Cardiac fibroblast (primary cell): Measurements from ENCODE around the gene NOS3.

ENCODE experiments used
- DNase-seq, 2 donors: peaks; one replicate each; pipeline versions ENCODE4 v3.0.0 to v3.0.0-alpha.2; 2010; ENCODE audit warnings: low read depth in 2 of 2
- H3K4me3 ChIP-seq, 2 donors: replicated peaks in 1 of 2; 1 replicate in 1 of 2; 2 replicates in 1 of 2; pipeline ENCODE4 v1.5.1; 2011; ENCODE audit warnings: low read depth in 2 of 2, low read length in 2 of 2, mild to moderate bottlenecking in 2 of 2, moderate library complexity in 1 of 2
- TF ChIP-seq, protein P1 (sequence below): IDR thresholded peaks from one replicate; pipeline ENCODE4 v1.5.1; 2011; ENCODE audit warnings: low read depth, mild to moderate bottlenecking, low read length, inconsistent platforms

Gene NOS3

DNA sequence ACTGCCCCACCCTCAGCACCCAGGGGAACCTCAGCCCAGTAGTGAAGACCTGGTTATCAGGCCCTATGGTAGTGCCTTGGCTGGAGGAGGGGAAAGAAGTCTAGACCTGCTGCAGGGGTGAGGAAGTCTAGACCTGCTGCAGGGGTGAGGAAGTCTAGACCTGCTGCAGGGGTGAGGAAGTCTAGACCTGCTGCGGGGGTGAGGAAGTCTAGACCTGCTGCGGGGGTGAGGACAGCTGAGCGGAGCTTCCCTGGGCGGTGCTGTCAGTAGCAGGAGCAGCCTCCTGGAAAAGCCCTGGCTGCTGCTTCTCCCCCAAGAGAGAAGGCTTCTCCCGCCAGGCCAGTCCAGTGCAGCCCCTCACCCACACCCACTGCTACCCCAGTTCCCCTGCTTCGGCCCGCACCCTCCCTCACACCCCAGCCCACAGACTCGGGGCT, 6.3 kb downstream of the NOS3 start:
- DNase-seq, result no peak
- TF ChIP-seq, protein P1, sequence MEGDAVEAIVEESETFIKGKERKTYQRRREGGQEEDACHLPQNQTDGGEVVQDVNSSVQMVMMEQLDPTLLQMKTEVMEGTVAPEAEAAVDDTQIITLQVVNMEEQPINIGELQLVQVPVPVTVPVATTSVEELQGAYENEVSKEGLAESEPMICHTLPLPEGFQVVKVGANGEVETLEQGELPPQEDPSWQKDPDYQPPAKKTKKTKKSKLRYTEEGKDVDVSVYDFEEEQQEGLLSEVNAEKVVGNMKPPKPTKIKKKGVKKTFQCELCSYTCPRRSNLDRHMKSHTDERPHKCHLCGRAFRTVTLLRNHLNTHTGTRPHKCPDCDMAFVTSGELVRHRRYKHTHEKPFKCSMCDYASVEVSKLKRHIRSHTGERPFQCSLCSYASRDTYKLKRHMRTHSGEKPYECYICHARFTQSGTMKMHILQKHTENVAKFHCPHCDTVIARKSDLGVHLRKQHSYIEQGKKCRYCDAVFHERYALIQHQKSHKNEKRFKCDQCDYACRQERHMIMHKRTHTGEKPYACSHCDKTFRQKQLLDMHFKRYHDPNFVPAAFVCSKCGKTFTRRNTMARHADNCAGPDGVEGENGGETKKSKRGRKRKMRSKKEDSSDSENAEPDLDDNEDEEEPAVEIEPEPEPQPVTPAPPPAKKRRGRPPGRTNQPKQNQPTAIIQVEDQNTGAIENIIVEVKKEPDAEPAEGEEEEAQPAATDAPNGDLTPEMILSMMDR, result no peak
- H3K4me3 ChIP-seq, result no peak overlapping the region

DNA sequence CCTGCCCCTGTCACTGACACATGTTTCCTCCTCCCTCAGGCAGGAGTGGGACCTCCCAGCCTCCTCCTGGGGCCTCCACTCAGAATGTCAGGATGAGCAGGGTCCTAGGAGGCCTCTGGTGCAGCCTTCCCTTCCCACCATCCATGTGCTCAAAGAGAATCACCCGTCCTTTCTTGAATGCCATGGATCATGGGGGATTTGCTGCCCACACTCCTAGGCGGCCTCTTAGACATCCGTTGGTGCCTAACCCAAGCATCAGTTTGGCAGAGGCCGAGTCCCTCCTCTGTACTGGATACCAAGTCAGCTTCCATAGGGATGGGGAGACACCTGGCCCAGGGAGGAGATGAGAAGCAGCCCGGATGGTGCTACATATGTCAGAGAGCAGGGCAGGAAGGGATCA, 7.0 kb downstream of the NOS3 start:
- TF ChIP-seq, protein P1, result no peak
- H3K4me3 ChIP-seq, result no peak overlapping the region
- DNase-seq, result no peak

DNA sequence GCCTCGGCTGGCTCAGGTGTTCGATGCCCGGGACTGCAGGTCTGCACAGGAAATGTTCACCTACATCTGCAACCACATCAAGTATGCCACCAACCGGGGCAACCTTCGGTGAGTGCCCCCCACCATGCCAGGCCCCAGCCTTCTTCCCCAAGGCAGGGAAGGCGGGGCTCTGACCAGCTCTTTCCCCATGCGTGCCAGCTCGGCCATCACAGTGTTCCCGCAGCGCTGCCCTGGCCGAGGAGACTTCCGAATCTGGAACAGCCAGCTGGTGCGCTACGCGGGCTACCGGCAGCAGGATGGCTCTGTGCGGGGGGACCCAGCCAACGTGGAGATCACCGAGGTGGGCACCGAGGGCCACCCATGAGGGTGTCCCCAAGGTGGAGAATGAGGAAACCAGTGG, 7.5 kb downstream of the NOS3 start:
- no peak for DNase-seq
- TF ChIP-seq, protein P1, result no peak
- H3K4me3 ChIP-seq, result no peak overlapping the region

DNA sequence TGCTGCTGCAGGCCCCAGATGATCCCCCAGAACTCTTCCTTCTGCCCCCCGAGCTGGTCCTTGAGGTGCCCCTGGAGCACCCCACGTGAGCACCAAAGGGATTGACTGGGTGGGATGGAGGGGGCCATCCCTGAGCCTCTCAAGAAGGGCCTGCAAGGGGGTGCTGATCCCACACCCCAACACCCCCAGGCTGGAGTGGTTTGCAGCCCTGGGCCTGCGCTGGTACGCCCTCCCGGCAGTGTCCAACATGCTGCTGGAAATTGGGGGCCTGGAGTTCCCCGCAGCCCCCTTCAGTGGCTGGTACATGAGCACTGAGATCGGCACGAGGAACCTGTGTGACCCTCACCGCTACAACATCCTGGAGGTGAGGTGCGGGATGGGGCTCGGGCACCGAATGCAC, 8.2 kb downstream of the NOS3 start:
- TF ChIP-seq, protein P1, result no peak
- H3K4me3 ChIP-seq, result no peak overlapping the region
- no peak for DNase-seq

DNA sequence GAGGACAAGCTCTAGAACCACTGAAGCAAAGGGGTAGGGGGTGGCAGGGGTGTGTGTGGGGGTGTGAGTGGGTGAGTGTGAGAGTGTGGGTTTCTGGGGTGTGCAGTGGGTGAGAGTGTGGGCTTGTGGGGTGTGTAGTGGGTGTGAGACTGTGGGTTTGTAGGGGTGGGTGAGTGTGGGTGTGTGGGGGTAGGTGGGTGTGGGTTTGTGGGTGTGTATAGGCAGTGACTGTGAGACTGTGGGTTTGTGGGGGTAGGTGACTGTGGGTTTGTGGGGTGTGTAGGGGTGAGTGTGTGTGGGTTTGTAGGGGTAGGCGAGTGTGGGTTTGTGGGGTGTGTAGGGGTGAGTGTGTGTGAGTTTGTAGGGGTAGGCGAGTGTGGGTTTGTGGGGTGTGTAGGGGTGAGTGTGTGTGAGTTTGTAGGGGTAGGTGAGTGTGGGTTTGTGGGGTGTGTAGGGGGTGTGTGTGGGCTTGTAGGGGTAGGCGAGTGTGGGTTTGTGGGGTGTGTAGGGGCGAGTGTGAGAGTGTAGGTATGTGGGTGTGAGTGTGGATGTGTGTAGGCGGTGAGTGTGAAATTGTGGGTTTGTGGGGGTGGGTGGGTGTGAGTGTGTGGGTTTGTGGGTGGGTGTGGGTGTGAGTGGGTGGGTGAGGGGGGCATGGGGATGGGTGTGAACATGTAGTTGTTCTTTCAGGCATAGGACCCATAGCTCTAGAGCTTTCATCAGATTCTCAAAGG, 8.8 kb downstream of the NOS3 start:
- DNase-seq, result no peak
- no peak overlapping the region for H3K4me3 ChIP-seq
- TF ChIP-seq, protein P1, result no peak

DNA sequence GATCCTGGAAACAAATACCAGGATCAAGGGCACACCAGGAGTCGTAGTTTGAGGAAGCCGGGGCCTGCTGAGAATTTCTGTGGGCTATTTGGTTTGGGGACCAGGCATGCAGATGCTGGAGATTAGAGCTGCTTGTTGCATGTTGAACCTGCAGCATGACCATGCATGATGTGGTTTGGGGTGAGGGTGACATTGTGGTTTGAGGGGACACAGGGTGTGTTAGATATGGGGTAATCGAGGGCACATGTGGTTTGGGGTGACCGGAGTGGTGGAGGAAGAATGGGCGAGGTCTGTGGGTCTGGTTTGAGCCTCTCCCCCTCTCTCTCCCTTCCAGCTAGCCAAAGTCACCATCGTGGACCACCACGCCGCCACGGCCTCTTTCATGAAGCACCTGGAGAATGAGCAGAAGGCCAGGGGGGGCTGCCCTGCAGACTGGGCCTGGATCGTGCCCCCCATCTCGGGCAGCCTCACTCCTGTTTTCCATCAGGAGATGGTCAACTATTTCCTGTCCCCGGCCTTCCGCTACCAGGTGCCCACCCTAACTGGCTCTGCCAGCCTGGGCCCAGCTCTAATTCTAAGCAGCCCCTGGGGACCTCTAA, 10.2 kb downstream of the NOS3 start:
- no peak for DNase-seq
- no peak overlapping the region for H3K4me3 ChIP-seq
- TF ChIP-seq, protein P1, result no peak
